Dedifferentiated amniotic fluid mesenchymal stem cell (primary cell): Measurements from ENCODE around the gene HK1.

Experiments
- DNase-seq: peaks from one replicate; pipeline ENCODE4 v3.0.0-alpha.2; 2016; ENCODE audit errors: extremely low spot score

HK1 gene

DNA sequence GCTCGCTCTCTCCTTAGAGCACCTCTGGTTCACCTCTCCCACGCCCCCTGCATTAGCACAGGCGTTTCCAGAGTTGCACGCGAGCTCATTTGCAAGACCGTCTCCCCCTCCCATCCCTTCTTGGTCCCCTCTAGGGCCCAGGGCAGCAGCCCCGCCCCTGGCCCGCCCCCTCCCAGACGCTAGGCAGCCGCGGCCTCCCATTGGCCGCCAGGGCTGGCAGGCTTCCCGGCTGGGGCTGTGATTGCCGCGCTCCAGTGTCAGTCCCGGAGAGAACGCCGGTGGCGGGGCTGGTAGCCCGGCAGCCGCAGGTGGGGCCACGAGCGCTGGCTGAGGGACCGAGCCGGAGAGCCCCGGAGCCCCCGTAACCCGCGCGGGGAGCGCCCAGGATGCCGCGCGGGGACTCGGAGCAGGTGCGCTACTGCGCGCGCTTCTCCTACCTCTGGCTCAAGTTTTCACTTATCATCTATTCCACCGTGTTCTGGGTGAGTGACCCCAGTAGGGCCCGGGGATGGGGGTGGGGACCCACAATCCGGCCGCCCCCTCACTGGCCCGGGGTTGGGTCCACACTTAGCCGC lies 173.0 kb downstream of the HK1 start, which contains the start of gene TSPAN15:
TSS of gene TSPAN15 (plus strand) at position 257 of the 575 bp plus-strand sequence. CDS start at position 387, 130 bp downstream.
- DNase-seq, result no peak
